ENCODE measurements around the gene FBXL4.

Gene FBXL4

GRCh38 chr6:98831959-98832283 is 115.8 kb downstream of the FBXL4 start:
- Mint-ChIP-seq H3K36me3 (ENCODE audit: low read depth) (no peaks in the 10 kb centered on the region), H3K9me3 (no peaks in the 10 kb centered on the region), H3K4me3 (peak overlapping the region; percentile 78), H3K27ac (no peak overlapping the region), H3K4me1 (peaks cover 75% of the 10 kb centered on the region), H3K27me3 (ENCODE audit: low read depth, poor library complexity) (peaks cover 90% of the 10 kb centered on the region)
- no peak for DNase-seq
- no peak for TF ChIP-seq CTCF (IDR thresholded peaks at IDR 0.05)

- H3K27ac Mint-ChIP-seq, result no peak overlapping the region
These were observed 116.4 kb downstream of the FBXL4 start for GRCh38 chr6:98831057-98831958.

GRCh38 chr6:98830146-98830545 is 117.6 kb downstream of the FBXL4 start:
- Mint-ChIP-seq H3K27me3 (ENCODE audit: low read depth, poor library complexity) (peaks cover 91% of the 10 kb centered on the region), H3K4me3 (no peak overlapping the region), H3K27ac (no peak overlapping the region), H3K36me3 (ENCODE audit: low read depth) (no peaks in the 10 kb centered on the region), H3K9me3 (peaks cover 4% of the 10 kb centered on the region), H3K4me1 (peaks cover 78% of the 10 kb centered on the region)
- no peak for DNase-seq
- no peak for TF ChIP-seq CTCF (IDR thresholded peaks at IDR 0.05)

More at GRCh38 chr6:98831057-98831958, 116.4 kb downstream of the FBXL4 start:
- peak overlapping the region; percentile 78 for H3K4me3 Mint-ChIP-seq
- H3K27me3 Mint-ChIP-seq (ENCODE audit: low read depth, poor library complexity), result peaks cover 90% of the 10 kb centered on the region
- no peaks in the 10 kb centered on the region for H3K9me3 Mint-ChIP-seq
- no peaks in the 10 kb centered on the region for H3K36me3 Mint-ChIP-seq (ENCODE audit: low read depth)
- no peak for TF ChIP-seq CTCF (IDR thresholded peaks at IDR 0.05)
- H3K4me1 Mint-ChIP-seq, result peaks cover 75% of the 10 kb centered on the region
- no peak for DNase-seq

- no peak for TF ChIP-seq CTCF (IDR thresholded peaks at IDR 0.05)
- peaks cover 4% of the 10 kb centered on the region for H3K9me3 Mint-ChIP-seq
- DNase-seq, result no peak
- H3K4me3 Mint-ChIP-seq, result no peak overlapping the region
- peaks cover 85% of the 10 kb centered on the region for H3K4me1 Mint-ChIP-seq
- H3K27ac Mint-ChIP-seq, result no peak overlapping the region
- no peaks in the 10 kb centered on the region for H3K36me3 Mint-ChIP-seq (ENCODE audit: low read depth)
- peaks cover 99% of the 10 kb centered on the region for H3K27me3 Mint-ChIP-seq (ENCODE audit: low read depth, poor library complexity)
These were observed 118.8 kb downstream of the FBXL4 start for GRCh38 chr6:98828941-98829411.

GRCh38 chr6:98828211-98828788 is 119.4 kb downstream of the FBXL4 start:
- H3K4me1 Mint-ChIP-seq, result peaks cover 85% of the 10 kb centered on the region
- TF ChIP-seq CTCF (IDR thresholded peaks at IDR 0.05), result no peak
- no peaks in the 10 kb centered on the region for H3K36me3 Mint-ChIP-seq (ENCODE audit: low read depth)
- H3K9me3 Mint-ChIP-seq, result peaks cover 4% of the 10 kb centered on the region
- peaks cover 99% of the 10 kb centered on the region for H3K27me3 Mint-ChIP-seq (ENCODE audit: low read depth, poor library complexity)
- H3K27ac Mint-ChIP-seq, result no peak overlapping the region
- peak overlapping the region; percentile 72 for H3K4me3 Mint-ChIP-seq
- DNase-seq, result no peak
